HFFc6 (cell line): ENCODE measurements around the gene TXN2. TPM values are rescaled to one million over a fixed set of nuclear protein-coding genes. Genes with fewer than 3 reads are reported as not detected.

ENCODE experiments used
- DNase-seq: peaks from one replicate; pipeline ENCODE4 v3.0.0-alpha.2; 2018
- H3K27ac Mint-ChIP-seq: 2 replicates; pipeline ENCODE4 v1.8.0; 2020; ENCODE audit warnings: mild to moderate bottlenecking, mixed read lengths
- H3K27me3 Mint-ChIP-seq: 2 replicates; pipeline ENCODE4 v1.8.0; 2021; ENCODE audit warnings: mild to moderate bottlenecking, moderate library complexity, mixed read lengths; ENCODE audit not compliant: insufficient read depth
- H3K36me3 Mint-ChIP-seq: 2 replicates; pipeline ENCODE4 v1.8.0; 2021; ENCODE audit warnings: low read depth, mixed read lengths
- H3K4me1 Mint-ChIP-seq: 2 replicates; pipeline ENCODE4 v1.8.0; 2020; ENCODE audit warnings: low read depth, mixed read lengths
- H3K4me3 Mint-ChIP-seq: 2 replicates; pipeline ENCODE4 v1.8.0; 2020; ENCODE audit warnings: mild to moderate bottlenecking, moderate library complexity, mixed read lengths
- H3K9me3 Mint-ChIP-seq: 2 replicates; pipeline ENCODE4 v1.8.0; 2020; ENCODE audit warnings: mild to moderate bottlenecking, mixed read lengths
- CTCF ChIP-seq: fragments of 200-600 bp; sonication (generic); IDR thresholded peaks from 2 replicates; pipeline ENCODE4 v1.5.0; 2021; ENCODE audit warnings: antibody characterized with exemption, mild to moderate bottlenecking
- total RNA-seq, 6 experiments: library from RNA; stranded (reverse); fragmentation: NEBNext Ultra II Directional; extraction: Animal tissue kit (Norgen Biotek cat#: 25700); gene quantifications; 2 replicates in 1 of 6; 3 replicates in 5 of 6; pipeline ENCODE4 v1.2.3, GENCODE V29; 2021

The TXN2 gene
- total RNA-seq, 6 experiments from 2014 or later: 90.3 to 109 (median 96.1) TPM

- H3K27me3 Mint-ChIP-seq: peaks cover 4% of the 10 kb centered on the region; the same call in 1 of the 2 replicates
- no peak for TF ChIP-seq CTCF
- peaks cover 15% of the 10 kb centered on the region for H3K36me3 Mint-ChIP-seq
- H3K27ac Mint-ChIP-seq: peak overlapping the region; percentile 86; the same call in 1 of the 2 replicates
- peaks cover 79% of the 10 kb centered on the region for H3K4me1 Mint-ChIP-seq
- H3K4me3 Mint-ChIP-seq: no peak overlapping the region; the same call in 1 of the 2 replicates
- no peaks in the 10 kb centered on the region for H3K9me3 Mint-ChIP-seq
- no peak for DNase-seq
Measured at GRCh38 chr22:36469094-36469710, 12.2 kb downstream of the TXN2 start.

GRCh38 chr22:36467946-36468345 lies 13.5 kb downstream of the TXN2 start:
- TF ChIP-seq CTCF: no peak
- H3K9me3 Mint-ChIP-seq: no peaks in the 10 kb centered on the region
- peaks cover 4% of the 10 kb centered on the region; the same call in 1 of the 2 replicates for H3K27me3 Mint-ChIP-seq
- H3K36me3 Mint-ChIP-seq: peaks cover 15% of the 10 kb centered on the region
- peak; percentile 93 for DNase-seq
- peak overlapping the region; percentile 95 for H3K27ac Mint-ChIP-seq
- peaks cover 79% of the 10 kb centered on the region for H3K4me1 Mint-ChIP-seq
- peak overlapping the region; percentile 76 for H3K4me3 Mint-ChIP-seq

GRCh38 chr22:36467042-36467810 lies 14.2 kb downstream of the TXN2 start:
- H3K27ac Mint-ChIP-seq: peak overlapping the region; percentile 95
- H3K4me3 Mint-ChIP-seq: peak overlapping the region; percentile 76
- DNase-seq: peak; percentile 79
- peaks cover 4% of the 10 kb centered on the region; the same call in 1 of the 2 replicates for H3K27me3 Mint-ChIP-seq
- no peaks in the 10 kb centered on the region for H3K9me3 Mint-ChIP-seq
- peaks cover 78% of the 10 kb centered on the region for H3K4me1 Mint-ChIP-seq
- TF ChIP-seq CTCF: no peak
- peaks cover 12% of the 10 kb centered on the region for H3K36me3 Mint-ChIP-seq

GRCh38 chr22:36466258-36466657 lies 15.2 kb downstream of the TXN2 start:
- Mint-ChIP-seq H3K27me3 (peaks cover 4% of the 10 kb centered on the region; the same call in 1 of the 2 replicates), H3K9me3 (no peaks in the 10 kb centered on the region), H3K4me1 (peaks cover 78% of the 10 kb centered on the region), H3K36me3 (peaks cover 2% of the 10 kb centered on the region; the same call in 1 of the 2 replicates), H3K27ac (peak overlapping the region; percentile 95), H3K4me3 (no peak overlapping the region)
- no peak for TF ChIP-seq CTCF
- no peak for DNase-seq

GRCh38 chr22:36465232-36466021 lies 16.0 kb downstream of the TXN2 start:
- Mint-ChIP-seq H3K4me1 (peaks cover 73% of the 10 kb centered on the region), H3K36me3 (no peaks in the 10 kb centered on the region; the same call in 1 of the 2 replicates), H3K4me3 (peak overlapping the region; percentile 61), H3K27me3 (peaks cover 4% of the 10 kb centered on the region; the same call in 1 of the 2 replicates), H3K9me3 (no peaks in the 10 kb centered on the region), H3K27ac (peak overlapping the region; percentile 95)
- no peak for TF ChIP-seq CTCF
- DNase-seq: peak; percentile 92
